Ovary (tissue), 3 donors: ENCODE measurements around the gene KMT5C.

ENCODE experiments used
- CTCF ChIP-seq, 3 donors: fragments of 450-650 bp in 2 of 3; fragments of 200-600 bp in 1 of 3; IDR thresholded peaks; one replicate each; pipeline versions ENCODE4 v1.5.1 to v1.8.0; 2016 to 2022; ENCODE audit warnings: antibody characterized with exemption in 3 of 3, mild to moderate bottlenecking in 1 of 3
- EP300 ChIP-seq: sonication (generic); formaldehyde crosslinking; IDR thresholded peaks from one replicate; pipeline ENCODE4 v1.6.1; 2017; ENCODE audit warnings: antibody characterized with exemption
- POLR2A ChIP-seq: fragments of 450-650 bp; IDR thresholded peaks from one replicate; pipeline ENCODE4 v1.6.1; 2017; ENCODE audit warnings: antibody characterized with exemption, mild to moderate bottlenecking, moderate library complexity
- donor health status: DM: no; HTN: no; CAD: no.

- TF ChIP-seq CTCF (IDR thresholded peaks at IDR 0.05) (no peak), EP300 (no peak), POLR2A (no peak)
Measured at GRCh38 chr19:55320844-55321419, 18.7 kb upstream of the KMT5C start.
